SK-N-SH (cell line): ENCODE data around the gene PTPRG. TPM values are rescaled to one million over a fixed set of nuclear protein-coding genes. Genes with fewer than 3 reads are reported as not detected.

Experiments
- CTCF ChIA-PET: fragments of 300-600, 350-600 bp; formaldehyde crosslinking; extraction: SDS; loops from one replicate; lab custom pipeline; 2021; lab: Yijun Ruan, JAX
- POLR2A ChIA-PET: fragments of 350-600 bp; sonication (Branson Sonifier 250); formaldehyde crosslinking; extraction: SDS; loops from one replicate; lab custom pipeline; 2020; ENCODE audit warnings: antibody characterized with exemption, inconsistent platforms; lab: Yijun Ruan, JAX
- DNase-seq: peaks from one replicate; pipeline ENCODE4 v3.0.0; 2012
- H2AFZ ChIP-seq: fragments of 200-600 bp; sonication (generic); 2 replicates; pipeline ENCODE4 v1.8.1; 2016; ENCODE audit warnings: antibody characterized with exemption, mild to moderate bottlenecking, low read depth
- H3F3A ChIP-seq: fragments of 200-600 bp; sonication (generic); replicated peaks from 2 replicates; pipeline ENCODE3; 2016; ENCODE audit warnings: antibody characterized with exemption, mild to moderate bottlenecking; ENCODE audit not compliant: insufficient read depth
- H3K27ac ChIP-seq, 2 experiments: fragments of 200-500 bp in 1 of 2; fragments of 200-600 bp in 1 of 2; sonication (Bioruptor generic) in 1 of 2; sonication (generic), shearing (Covaris generic) in 1 of 2; 2 replicates each; pipeline versions ENCODE4 v1.5.1 to v1.6.1; 2014 to 2016; ENCODE audit warnings: low read depth in 2 of 2, inconsistent platforms in 1 of 2, low read length in 1 of 2, mild to moderate bottlenecking in 1 of 2, mixed read lengths in 1 of 2
- H3K27me3 ChIP-seq: fragments of 200-600 bp; sonication (generic), shearing (Covaris generic); 2 replicates; pipeline ENCODE4 v1.6.1; 2016; ENCODE audit warnings: mixed run types; ENCODE audit not compliant: insufficient read depth
- H3K36me3 ChIP-seq, 2 experiments: fragments of 200-500 bp in 1 of 2; fragments of 200-600 bp in 1 of 2; sonication (Bioruptor generic) in 1 of 2; sonication (generic) in 1 of 2; replicated peaks in 1 of 2; 2 replicates each; pipeline versions ENCODE3 to v1.5.1; 2014 to 2016; ENCODE audit warnings: low read length in 1 of 2, mild to moderate bottlenecking in 1 of 2; ENCODE audit not compliant: insufficient read depth in 2 of 2, control insufficient read depth in 1 of 2
- H3K4me1 ChIP-seq, 2 experiments: fragments of 200-500 bp in 1 of 2; fragments of 200-600 bp in 1 of 2; sonication (Bioruptor generic) in 1 of 2; sonication (generic), shearing (Covaris generic) in 1 of 2; 2 replicates each; pipeline versions ENCODE4 v1.5.1 to v1.6.1; 2014 to 2016; ENCODE audit warnings: low read depth in 1 of 2, low read length in 1 of 2, mixed run types in 1 of 2; ENCODE audit not compliant: insufficient read depth in 2 of 2, control insufficient read depth in 1 of 2
- H3K4me2 ChIP-seq: fragments of 200-600 bp; sonication (generic), shearing (Covaris generic); 2 replicates; pipeline ENCODE4 v1.6.1; 2017; ENCODE audit warnings: mixed run types
- H3K4me3 ChIP-seq, 2 experiments: fragments of 200-500 bp in 1 of 2; fragments of 200-600 bp in 1 of 2; sonication (Bioruptor generic) in 1 of 2; sonication (generic), shearing (Covaris generic) in 1 of 2; 2 replicates each; pipeline versions ENCODE4 v1.5.1 to v1.8.1; 2014 to 2016; ENCODE audit warnings: low read depth in 2 of 2, inconsistent platforms in 1 of 2, low read length in 1 of 2, mild to moderate bottlenecking in 1 of 2, mixed read lengths in 1 of 2, moderate library complexity in 1 of 2
- H3K79me2 ChIP-seq: fragments of 200-600 bp; sonication (generic); 2 replicates; pipeline ENCODE4 v1.8.1; 2017; ENCODE audit warnings: mild to moderate bottlenecking; ENCODE audit not compliant: insufficient read depth
- H3K9ac ChIP-seq: fragments of 200-600 bp; sonication (generic); 2 replicates; pipeline ENCODE4 v1.6.1; 2017; ENCODE audit warnings: mixed run types
- H3K9me2 ChIP-seq: fragments of 200-600 bp; sonication (generic); 2 replicates; pipeline ENCODE4 v1.6.1; 2017; ENCODE audit warnings: mixed run types
- H3K9me3 ChIP-seq: fragments of 200-600 bp; sonication (generic); 2 replicates; pipeline ENCODE4 v1.6.1; 2017; ENCODE audit warnings: mixed run types, mild to moderate bottlenecking, moderate library complexity
- H4K20me1 ChIP-seq: fragments of 200-600 bp; sonication (generic); 2 replicates; pipeline ENCODE4 v1.6.1; 2017; ENCODE audit warnings: mild to moderate bottlenecking, mixed run types; ENCODE audit not compliant: insufficient read depth
- CHD2 ChIP-seq: fragments of 150-350 bp; IDR thresholded peaks from 2 replicates; pipeline ENCODE4 v1.6.1; 2018; ENCODE audit warnings: low read length; ENCODE audit not compliant: partially characterized antibody
- ELF1 ChIP-seq: IDR thresholded peaks from 2 replicates; pipeline ENCODE4 v1.4.0; 2012
- EP300 ChIP-seq, 2 experiments: IDR thresholded peaks; 2 replicates each; pipeline versions ENCODE4 v1.4.0 to v1.6.1; 2012; ENCODE audit warnings: borderline replicate concordance in 1 of 2, low read depth in 1 of 2, low read length in 1 of 2
- EZH2phosphoT487 ChIP-seq: fragments of 200-600 bp; sonication (generic); IDR thresholded peaks from 2 replicates; pipeline ENCODE4 v1.6.1; 2017; ENCODE audit warnings: low read depth, mixed run types, mild to moderate bottlenecking, antibody characterized with exemption, moderate library complexity, borderline replicate concordance
- FOSL2 ChIP-seq: IDR thresholded peaks from 2 replicates; pipeline ENCODE4 v1.4.0; 2012; ENCODE audit warnings: low read depth, mild to moderate bottlenecking, moderate library complexity, borderline replicate concordance
- FOXJ3 ChIP-seq: sonication (generic); formaldehyde crosslinking; IDR thresholded peaks from 2 replicates; pipeline ENCODE4 v1.5.1; 2020; ENCODE audit warnings: mild to moderate bottlenecking, missing genetic modification reagents
- FOXM1 ChIP-seq: IDR thresholded peaks from 2 replicates; pipeline ENCODE4 v1.4.0; 2012; ENCODE audit warnings: low read depth, mild to moderate bottlenecking
- GABPA ChIP-seq: IDR thresholded peaks from 2 replicates; pipeline ENCODE4 v1.4.0; 2012; ENCODE audit warnings: low read depth, mild to moderate bottlenecking
- GATA2 ChIP-seq: sonication (generic); formaldehyde crosslinking; IDR thresholded peaks from 2 replicates; pipeline ENCODE4 v1.5.0; 2020; ENCODE audit warnings: mild to moderate bottlenecking, missing genetic modification reagents
- IRF3 ChIP-seq: fragments of 150-350 bp; IDR thresholded peaks from 2 replicates; pipeline ENCODE4 v1.6.1; 2016; ENCODE audit warnings: mild to moderate bottlenecking, low read depth, low read length
- JUND ChIP-seq: IDR thresholded peaks from 2 replicates; pipeline ENCODE4 v1.4.0; 2012
- MAX ChIP-seq: IDR thresholded peaks from 2 replicates; pipeline ENCODE4 v1.4.0; 2012; ENCODE audit warnings: low read depth
- MEF2A ChIP-seq: IDR thresholded peaks from 2 replicates; pipeline ENCODE4 v1.4.0; 2012; ENCODE audit warnings: low read depth, borderline replicate concordance
- MXI1 ChIP-seq: IDR thresholded peaks from 2 replicates; pipeline ENCODE4 v1.6.1; 2012; ENCODE audit warnings: mild to moderate bottlenecking, low read depth, low read length, improper control_type of control experiment
- NFIC ChIP-seq: IDR thresholded peaks from 2 replicates; pipeline ENCODE4 v1.4.0; 2012; ENCODE audit warnings: borderline replicate concordance
- POLR2AphosphoS5 ChIP-seq: IDR thresholded peaks from 2 replicates; pipeline ENCODE4 v1.6.1; 2012; ENCODE audit warnings: low read depth, low read length
- RCOR1 ChIP-seq: fragments of 150-350 bp; IDR thresholded peaks from 2 replicates; pipeline ENCODE4 v1.6.1; 2017; ENCODE audit warnings: antibody characterized with exemption, low read length
- RFX5 ChIP-seq: IDR thresholded peaks from 2 replicates; pipeline ENCODE4 v1.6.1; 2012; ENCODE audit warnings: mild to moderate bottlenecking, improper control_type of control experiment, low read length
- SIN3A ChIP-seq: IDR thresholded peaks from 2 replicates; pipeline ENCODE4 v1.6.1; 2012; ENCODE audit warnings: low read depth, mild to moderate bottlenecking, low read length, moderate library complexity, borderline replicate concordance
- TAF1 ChIP-seq: IDR thresholded peaks from 2 replicates; pipeline ENCODE4 v1.6.1; 2012; ENCODE audit warnings: low read depth, mild to moderate bottlenecking, low read length, moderate library complexity, borderline replicate concordance
- TCF12 ChIP-seq: IDR thresholded peaks from 2 replicates; pipeline ENCODE4 v1.4.0; 2012
- USF1 ChIP-seq: IDR thresholded peaks from 2 replicates; pipeline ENCODE4 v1.4.0; 2012; ENCODE audit warnings: low read depth, borderline replicate concordance
- YY1 ChIP-seq: IDR thresholded peaks from 2 replicates; pipeline ENCODE4 v1.4.0; 2012; ENCODE audit warnings: low read depth, mild to moderate bottlenecking
- WGBS: methylation state at CpG from one replicate; pipeline ENCODE4 v1.1.6; 2017; ENCODE audit warnings: low lambda C conversion rate; 5-methylcytosine and 5-hydroxymethylcytosine counted together
- polyA plus RNA-seq, 3 experiments: library from polyadenylated mRNA; depleted of rRNA; stranded (reverse); fragments of >200 nt; gene quantifications; 2 replicates each; pipeline ENCODE4 v1.2.3, GENCODE V29; 2012

Gene PTPRG
- polyA plus RNA-seq, 1 of the 3 experiments (the other 2 are of a cell fraction): 14.1 TPM

GRCh38 chr3:61937477-61937876 is 376.1 kb downstream of the PTPRG start:
- Histone ChIP-seq H3K79me2 (0 out of 2 replicates have a peak, but pooled peaks cover 6% of the 10 kb centered on the region), H3K9ac (no peak overlapping the region), H2AFZ (no peak overlapping the region), H3K27ac (no peak overlapping the region), H3K9me2 (no peaks in the 10 kb centered on the region), H3K4me2 (0 out of 2 replicates have a peak overlapping the region, but pooled peaks have one; percentile 19), H3K9me3 (no peaks in the 10 kb centered on the region), H3K4me3 (no peak overlapping the region), H4K20me1 (peaks cover 11% of the 10 kb centered on the region), H3K27me3 (no peaks in the 10 kb centered on the region), H3K4me1 (peaks cover 0 to 3% of the 10 kb centered on the region in 2 experiments; a peak in 1 of 4 replicates), H3F3A (peaks cover 8% of the 10 kb centered on the region), H3K36me3 (peaks cover 0 to 3% of the 10 kb centered on the region in 2 experiments)
- DNase-seq: no peak
- WGBS: 91% methylated on average over 3 of the region's 3 CpGs
- CTCF ChIA-PET: interaction anchor here (1.9 to 3.3 kb wide), 4 partner anchors 9 to 79 kb away, joined by 6 to 23 read pairs (median 10); no protein-coding TSS in a partner anchor
- no peak for TF ChIP-seq JUND
- no peak for TF ChIP-seq GATA2
- no peak for TF ChIP-seq GABPA
- TF ChIP-seq EZH2phosphoT487: no peak
- no peak for TF ChIP-seq CHD2
- no peak for TF ChIP-seq RCOR1
- TF ChIP-seq TCF12: no peak
- no peak for TF ChIP-seq ELF1
- no peak for TF ChIP-seq FOXJ3
- no peak for TF ChIP-seq FOSL2
- TF ChIP-seq TAF1: no peak
- no peak for TF ChIP-seq NFIC
- no peak for TF ChIP-seq FOXM1
- POLR2A ChIA-PET: interaction anchor here (0.6 kb wide), 1 partner anchor 277 kb away, joined by 5 read pairs; no protein-coding TSS in a partner anchor

DNA sequence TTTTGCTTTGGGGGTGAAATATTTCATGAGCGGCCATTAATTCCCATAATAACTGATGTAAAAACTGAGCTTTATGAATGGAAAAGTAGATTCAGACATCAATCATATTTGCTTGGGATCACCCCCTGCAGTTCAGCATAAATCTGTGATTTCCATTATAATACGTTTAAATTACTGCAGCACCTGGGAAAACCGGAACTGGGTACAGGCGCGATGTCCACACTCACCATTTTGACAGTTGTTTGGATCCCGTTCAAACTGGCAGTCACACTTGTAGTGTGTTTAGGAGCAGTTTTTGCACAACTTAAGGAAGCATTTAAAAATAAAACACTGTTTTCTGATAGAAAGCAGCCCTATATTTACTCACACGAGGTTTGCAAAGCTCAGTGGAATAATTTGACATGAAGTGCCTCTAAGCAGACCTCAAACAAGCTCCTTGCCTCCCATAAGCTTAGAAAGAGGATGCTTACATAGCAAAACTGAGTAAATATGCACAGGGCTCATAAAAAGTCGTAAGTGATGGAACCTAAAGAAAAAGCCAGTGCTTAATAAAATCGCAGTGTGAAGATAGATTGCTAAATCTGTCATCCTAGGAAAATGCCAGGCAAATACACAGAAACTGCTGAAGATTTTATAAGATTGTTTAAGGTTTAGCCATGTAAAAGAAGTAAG is 377.6 kb downstream of the PTPRG start:
- CTCF ChIA-PET: interaction anchor here (0.8 to 2.4 kb wide), 3 partner anchors 23 to 81 kb away, joined by 3 to 11 read pairs (median 3); no protein-coding TSS in a partner anchor
- no peaks in the 10 kb centered on the region for H3K79me2 ChIP-seq
- H3K36me3 ChIP-seq: no peaks in the 10 kb centered on the region
- no peak overlapping the region for H3K4me2 ChIP-seq
- POLR2A ChIA-PET: no interaction called here
- H3K4me3 ChIP-seq: no peak overlapping the region
- no peak overlapping the region for H2AFZ ChIP-seq
- no peak for TF ChIP-seq IRF3
- no peak for TF ChIP-seq FOXJ3
- TF ChIP-seq EP300 (IDR thresholded peaks at IDR 0.05; ENCODE audit: borderline replicate concordance in 1 of 2, low read depth in 1 of 2, low read length in 1 of 2): no peak
- TF ChIP-seq POLR2AphosphoS5: no peak
- TF ChIP-seq SIN3A: no peak
- TF ChIP-seq YY1: no peak
- TF ChIP-seq USF1: no peak
- TF ChIP-seq MAX: no peak
- no peak for TF ChIP-seq MEF2A
- TF ChIP-seq FOXM1: no peak
- no peak for TF ChIP-seq RFX5
- TF ChIP-seq MXI1: no peak
- H3K9me2 ChIP-seq: no peaks in the 10 kb centered on the region
- no peaks in the 10 kb centered on the region for H3K4me1 ChIP-seq
- WGBS: 88% methylated on average over 9 of the region's 9 CpGs
- H3K9me3 ChIP-seq: no peaks in the 10 kb centered on the region
- peaks cover 8% of the 10 kb centered on the region for H3F3A ChIP-seq
- H3K27me3 ChIP-seq: no peaks in the 10 kb centered on the region
- H3K27ac ChIP-seq: no peak overlapping the region
- no peak overlapping the region for H3K9ac ChIP-seq
- H4K20me1 ChIP-seq: peaks cover 11% of the 10 kb centered on the region
- DNase-seq: no peak
